Activated CD8-positive, alpha-beta T cell treated with anti-CD3 and anti-CD28 coated beads for 36 hours (primary cell): ENCODE data around the gene RHBDF2. TPM values are rescaled to one million over a fixed set of nuclear protein-coding genes. Genes with fewer than 3 reads are reported as not detected.
"Not testable (repeated sequence)": the region's sequence is repeated elsewhere in the genome, so short reads cannot be mapped to it uniquely, and the experiment has no call there.

Experiments used
- ATAC-seq: fragments of 200-7000 bp; cut with Tn5 transposase; one replicate; pipeline ENCODE4 v1.10.0; 2021; ENCODE audit warnings: mild to moderate bottlenecking, moderate library complexity
- CTCF ChIA-PET: fragments of 350-600 bp; sonication (Branson Sonifier 250); formaldehyde crosslinking; loops from one replicate; lab custom pipeline; 2021; ENCODE audit warnings: antibody characterized with exemption; lab: Charles Lee
- POLR2A ChIA-PET: fragments of 350-600 bp; sonication (Branson Sonifier 250); formaldehyde crosslinking; loops from one replicate; lab custom pipeline; 2021; ENCODE audit warnings: antibody characterized with exemption; lab: Charles Lee
- DNase-seq: peaks from one replicate; pipeline ENCODE4 v3.0.0-alpha.2; 2020
- H3K27ac Mint-ChIP-seq: one replicate; pipeline ENCODE4 v1.8.0; 2021; ENCODE audit warnings: mild to moderate bottlenecking, mixed read lengths
- H3K27me3 Mint-ChIP-seq: one replicate; pipeline ENCODE4 v1.8.0; 2021; ENCODE audit warnings: mixed read lengths
- H3K36me3 Mint-ChIP-seq: one replicate; pipeline ENCODE4 v1.8.0; 2021; ENCODE audit warnings: low read depth, mixed read lengths
- H3K4me1 Mint-ChIP-seq: one replicate; pipeline ENCODE4 v1.8.0; 2021; ENCODE audit warnings: low read depth, mixed read lengths
- H3K4me3 Mint-ChIP-seq: one replicate; pipeline ENCODE4 v1.8.0; 2021; ENCODE audit warnings: mild to moderate bottlenecking, moderate library complexity, mixed read lengths
- H3K9me3 Mint-ChIP-seq: one replicate; pipeline ENCODE4 v1.8.0; 2021; ENCODE audit warnings: mixed read lengths
- intact Hi-C: fragments of 100-400 bp; cut with micrococcal nuclease; formaldehyde crosslinking; loops from one replicate; pipeline ENCODE4 v1.10.0; 2022
- total RNA-seq, 2 experiments: library from RNA; stranded (reverse); gene quantifications; one replicate each; pipeline ENCODE4 v1.2.3, GENCODE V29; 2021
- TF ChIP-seq, protein P1 (sequence below): fragments of 200-600 bp; IDR thresholded peaks from one replicate; pipeline ENCODE4 v1.8.0; 2022; ENCODE audit warnings: antibody characterized with exemption, mild to moderate bottlenecking

The RHBDF2 gene
- total RNA-seq, 2 experiments from 2014 or later: 19.9 to 20.4 TPM

DNA sequence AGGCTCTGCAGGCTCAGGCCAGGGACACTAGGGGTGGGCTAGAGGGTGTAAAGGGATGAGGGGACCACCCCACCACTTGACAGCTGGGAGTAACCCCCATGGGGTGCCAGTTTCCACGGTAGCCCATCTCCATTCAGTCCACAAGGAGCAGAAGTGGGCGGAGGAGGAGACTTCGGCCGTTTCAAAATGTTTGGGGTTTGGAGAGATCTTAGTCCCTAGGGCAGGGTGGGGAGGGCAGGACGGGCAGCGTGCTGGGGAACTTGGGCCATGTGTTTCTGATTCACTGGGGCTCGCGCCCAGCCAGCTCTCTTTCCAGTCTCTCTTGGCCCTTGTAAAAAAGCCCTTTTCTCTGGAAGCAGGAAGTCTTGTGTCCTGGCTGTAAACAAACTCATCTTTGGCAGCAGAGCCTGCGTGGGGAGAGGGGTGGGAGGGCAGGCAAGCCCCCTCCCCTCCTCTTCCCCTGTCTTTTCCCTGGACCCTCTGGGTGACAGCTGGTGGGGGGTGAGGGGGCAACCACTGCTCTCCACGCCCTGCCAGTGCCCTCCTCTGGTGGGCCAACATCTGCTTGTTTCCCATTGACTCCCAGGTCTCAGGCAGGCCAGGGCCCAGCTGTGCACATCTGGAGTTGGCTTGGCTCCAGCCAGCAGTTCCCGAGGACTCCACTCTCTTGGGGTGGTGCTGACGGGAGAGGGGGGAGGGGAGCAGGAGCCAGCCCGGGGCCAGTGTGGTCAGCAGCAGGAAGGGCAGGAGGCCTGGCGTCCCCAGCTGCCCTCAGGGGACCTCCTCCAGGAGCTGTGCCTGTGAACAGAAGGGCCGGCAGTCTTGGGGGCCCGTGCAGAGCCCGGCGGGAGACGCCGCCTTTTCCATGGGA, 28.2 kb upstream of the RHBDF2 start:
- Mint-ChIP-seq H3K36me3 (no peaks in the 10 kb centered on the region), H3K27ac (no peak overlapping the region), H3K27me3 (no peaks in the 10 kb centered on the region), H3K4me1 (peaks cover 23% of the 10 kb centered on the region), H3K4me3 (no peak overlapping the region), H3K9me3 (no peaks in the 10 kb centered on the region)
- TF ChIP-seq, protein P1, sequence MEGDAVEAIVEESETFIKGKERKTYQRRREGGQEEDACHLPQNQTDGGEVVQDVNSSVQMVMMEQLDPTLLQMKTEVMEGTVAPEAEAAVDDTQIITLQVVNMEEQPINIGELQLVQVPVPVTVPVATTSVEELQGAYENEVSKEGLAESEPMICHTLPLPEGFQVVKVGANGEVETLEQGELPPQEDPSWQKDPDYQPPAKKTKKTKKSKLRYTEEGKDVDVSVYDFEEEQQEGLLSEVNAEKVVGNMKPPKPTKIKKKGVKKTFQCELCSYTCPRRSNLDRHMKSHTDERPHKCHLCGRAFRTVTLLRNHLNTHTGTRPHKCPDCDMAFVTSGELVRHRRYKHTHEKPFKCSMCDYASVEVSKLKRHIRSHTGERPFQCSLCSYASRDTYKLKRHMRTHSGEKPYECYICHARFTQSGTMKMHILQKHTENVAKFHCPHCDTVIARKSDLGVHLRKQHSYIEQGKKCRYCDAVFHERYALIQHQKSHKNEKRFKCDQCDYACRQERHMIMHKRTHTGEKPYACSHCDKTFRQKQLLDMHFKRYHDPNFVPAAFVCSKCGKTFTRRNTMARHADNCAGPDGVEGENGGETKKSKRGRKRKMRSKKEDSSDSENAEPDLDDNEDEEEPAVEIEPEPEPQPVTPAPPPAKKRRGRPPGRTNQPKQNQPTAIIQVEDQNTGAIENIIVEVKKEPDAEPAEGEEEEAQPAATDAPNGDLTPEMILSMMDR: no peak
- CTCF ChIA-PET: interaction anchor here (0.7 to 3.3 kb wide), 6 partner anchors 11 to 151 kb away, joined by 3 to 20 read pairs (median 4); partner anchors contain the start of gene PRCD
- DNase-seq (no peak), ATAC-seq (no peak)
- POLR2A ChIA-PET: interaction anchor here (0.8 to 2.5 kb wide), 4 partner anchors 15 to 60 kb away, joined by 3 to 12 read pairs (median 4); no protein-coding TSS in a partner anchor
- intact Hi-C loops: no loop called here

- Mint-ChIP-seq H3K27me3 (no peaks in the 10 kb centered on the region), H3K4me1 (peaks cover 24% of the 10 kb centered on the region), H3K4me3 (peak overlapping the region; percentile 52), H3K9me3 (no peaks in the 10 kb centered on the region), H3K36me3 (no peaks in the 10 kb centered on the region), H3K27ac (peak overlapping the region; percentile 67)
- ATAC-seq: peak; percentile 40
- intact Hi-C loops: no loop called here
- TF ChIP-seq, protein P1: no peak
- DNase-seq: no peak
- ChIA-PET CTCF (interaction anchor here (0.7 to 3.3 kb wide), 13 partner anchors 8 to 152 kb away, joined by 3 to 20 read pairs (median 4); partner anchors contain the start of gene PRCD), POLR2A (interaction anchor here (0.6 to 2.5 kb wide), 6 partner anchors 16 to 55 kb away, joined by 3 to 12 read pairs (median 4); no protein-coding TSS in a partner anchor)
Measured at GRCh38 chr17:76528528-76529223, 27.5 kb upstream of the RHBDF2 start.

GRCh38 chr17:76528156-76528527, 26.9 kb upstream of the RHBDF2 start:
- ChIA-PET POLR2A (interaction anchor here (0.6 to 2.5 kb wide), 5 partner anchors 16 to 56 kb away, joined by 3 to 12 read pairs (median 4); no protein-coding TSS in a partner anchor), CTCF (interaction anchor here (0.7 to 3.3 kb wide), 13 partner anchors 8 to 153 kb away, joined by 3 to 20 read pairs (median 4); no protein-coding TSS in a partner anchor)
- peak; percentile 19 for ATAC-seq
- Mint-ChIP-seq H3K27me3 (no peaks in the 10 kb centered on the region), H3K4me3 (peak overlapping the region; percentile 52), H3K9me3 (no peaks in the 10 kb centered on the region), H3K27ac (peak overlapping the region; percentile 61), H3K36me3 (no peaks in the 10 kb centered on the region), H3K4me1 (peaks cover 28% of the 10 kb centered on the region)
- DNase-seq: no peak
- intact Hi-C loops: no loop called here
- TF ChIP-seq, protein P1: no peak

DNA sequence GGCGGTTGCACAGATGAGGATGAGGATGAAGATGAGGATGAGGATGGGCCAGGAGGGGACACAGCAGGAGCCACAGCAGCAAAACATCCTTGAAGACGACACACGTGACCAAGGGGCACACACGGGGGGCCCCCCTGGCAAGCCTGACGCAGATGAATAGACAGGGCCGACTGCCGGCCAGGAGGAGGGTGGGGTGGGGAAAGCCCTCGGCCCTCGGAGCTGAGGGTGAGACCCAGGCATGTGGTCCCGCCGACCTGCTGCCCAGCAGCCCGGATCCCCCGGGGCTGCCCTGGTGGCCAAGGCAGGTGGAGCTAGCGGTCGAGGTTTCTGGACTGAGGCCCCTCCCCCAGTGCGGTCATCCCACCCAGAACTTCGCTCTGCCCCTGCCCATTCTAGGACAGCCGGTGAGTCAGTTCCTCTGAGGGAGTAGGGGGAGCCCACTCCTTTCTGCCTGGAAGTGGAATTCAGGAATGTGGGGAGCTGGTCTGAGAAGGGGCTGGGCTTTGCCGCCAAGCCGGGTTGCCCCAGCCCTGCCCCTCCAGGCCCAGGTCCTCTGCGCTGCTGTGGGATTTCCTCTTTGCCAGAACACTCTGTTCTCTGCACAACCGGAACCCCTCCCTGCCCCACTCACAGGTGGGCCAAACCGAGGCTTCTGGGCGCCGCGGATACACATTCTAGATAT, 26.3 kb upstream of the RHBDF2 start:
- H3K4me3 Mint-ChIP-seq: no peak overlapping the region
- DNase-seq (peak; percentile 60), ATAC-seq (peak; percentile 62)
- peak overlapping the region; percentile 46 for H3K27ac Mint-ChIP-seq
- TF ChIP-seq, protein P1: no peak
- no peaks in the 10 kb centered on the region for H3K36me3 Mint-ChIP-seq
- CTCF ChIA-PET: interaction anchor here (0.7 to 3.3 kb wide), 12 partner anchors 9 to 153 kb away, joined by 3 to 20 read pairs (median 4); no protein-coding TSS in a partner anchor
- H3K4me1 Mint-ChIP-seq: peaks cover 31% of the 10 kb centered on the region
- POLR2A ChIA-PET: interaction anchor here (0.6 to 2.5 kb wide), 5 partner anchors 17 to 56 kb away, joined by 3 to 12 read pairs (median 4); no protein-coding TSS in a partner anchor
- H3K27me3 Mint-ChIP-seq: no peaks in the 10 kb centered on the region
- intact Hi-C loops: no loop called here
- H3K9me3 Mint-ChIP-seq: no peaks in the 10 kb centered on the region

GRCh38 chr17:76527016-76527415, 25.8 kb upstream of the RHBDF2 start:
- not testable (repeated sequence) for H3K4me3 Mint-ChIP-seq

DNA sequence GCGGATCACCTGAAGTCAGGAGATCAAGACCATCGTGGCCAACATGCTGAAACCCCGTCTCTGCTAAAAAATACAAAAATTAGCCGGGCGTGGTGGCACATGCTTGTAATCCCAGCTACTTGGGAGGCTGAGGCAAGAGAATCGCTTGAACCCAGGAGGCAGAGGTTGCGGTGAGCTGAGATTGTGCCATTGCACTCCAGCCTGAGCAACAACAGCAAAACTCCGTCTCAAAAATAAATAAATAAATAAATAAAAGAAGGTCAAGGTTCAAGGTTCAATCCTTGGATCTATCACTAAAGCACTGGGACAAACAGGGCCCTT, 24.2 kb upstream of the RHBDF2 start:
- ChIA-PET POLR2A (interaction anchor here (1.4 to 2.3 kb wide), 2 partner anchors 41 to 212 kb away, joined by 4 to 6 read pairs; partner anchors contain the start of gene SRSF2), CTCF (interaction anchor here (1.1 to 6.7 kb wide), 6 partner anchors 13 to 98 kb away, joined by 3 to 104 read pairs (median 18); no protein-coding TSS in a partner anchor)
- H3K4me3 Mint-ChIP-seq, H3K36me3 Mint-ChIP-seq, ATAC-seq, intact Hi-C loops, H3K27ac Mint-ChIP-seq, H3K27me3 Mint-ChIP-seq, DNase-seq, H3K9me3 Mint-ChIP-seq: not testable (repeated sequence)
- H3K4me1 Mint-ChIP-seq: peaks cover 31% of the 10 kb centered on the region

More at GRCh38 chr17:76527016-76527415, 25.8 kb upstream of the RHBDF2 start:
- H3K27me3 Mint-ChIP-seq, DNase-seq, ATAC-seq, H3K9me3 Mint-ChIP-seq, intact Hi-C loops, H3K36me3 Mint-ChIP-seq: not testable (repeated sequence)
- Mint-ChIP-seq H3K4me1 (peaks cover 31% of the 10 kb centered on the region), H3K27ac (peak overlapping the region; percentile 46)
- CTCF ChIA-PET: interaction anchor here (0.7 to 3.3 kb wide), 6 partner anchors 9 to 154 kb away, joined by 3 to 20 read pairs (median 6); no protein-coding TSS in a partner anchor
- POLR2A ChIA-PET: interaction anchor here (1.3 to 2.5 kb wide), 2 partner anchors 18 to 30 kb away, joined by 4 to 12 read pairs; no protein-coding TSS in a partner anchor
